ENCODE results near the gene ALB. TPM values are rescaled to one million over a fixed set of nuclear protein-coding genes. Genes with fewer than 3 reads are reported as not detected.

ALB gene
- total RNA-seq, 4 donors from 2014 or later, result 84.5 TPM; not detected in 3

- H3K27me3 ChIP-seq, result no peaks in the 10 kb centered on the region
- DNase-seq (ENCODE audit: low spot score in 2 of 2), result no peak
- TF ChIP-seq EP300 (IDR thresholded peaks at IDR 0.05), result no peak
- TF ChIP-seq POLR2AphosphoS5 (IDR thresholded peaks at IDR 0.05), result no peak
- no peak for TF ChIP-seq CTCF (IDR thresholded peaks at IDR 0.05)
- TF ChIP-seq POLR2A (IDR thresholded peaks at IDR 0.05), result no peak
- no peaks in the 10 kb centered on the region for H3K9me3 ChIP-seq
- no peak overlapping the region for H3K4me3 ChIP-seq
- no peak overlapping the region for H3K27ac ChIP-seq
- 85% methylated on average over 7 of the region's 7 CpGs for WGBS
- H3K4me1 ChIP-seq, result peaks cover 4% of the 10 kb centered on the region
- H3K36me3 ChIP-seq, result no peaks in the 10 kb centered on the region
Observed at GRCh38 chr4:73445383-73446335, 41.6 kb downstream of the ALB start.

GRCh38 chr4:73446336-73446938 is 42.4 kb downstream of the ALB start:
- Histone ChIP-seq H3K27ac (no peak overlapping the region), H3K4me1 (peaks cover 5% of the 10 kb centered on the region), H3K4me3 (no peak overlapping the region), H3K27me3 (no peaks in the 10 kb centered on the region), H3K36me3 (no peaks in the 10 kb centered on the region), H3K9me3 (no peaks in the 10 kb centered on the region)
- no peak for DNase-seq (ENCODE audit: low spot score in 2 of 2)
- no peak for TF ChIP-seq POLR2A (IDR thresholded peaks at IDR 0.05)
- TF ChIP-seq EP300 (IDR thresholded peaks at IDR 0.05), result no peak
- peak in 1 of 2 donors; percentile 58 for TF ChIP-seq CTCF (IDR thresholded peaks at IDR 0.05)
- TF ChIP-seq POLR2AphosphoS5 (IDR thresholded peaks at IDR 0.05), result no peak
- WGBS, result 21% methylated on average over 4 of the region's 4 CpGs

GRCh38 chr4:73447671-73448070 is 43.6 kb downstream of the ALB start:
- H3K36me3 ChIP-seq, result no peaks in the 10 kb centered on the region
- H3K9me3 ChIP-seq, result no peaks in the 10 kb centered on the region
- DNase-seq (ENCODE audit: low spot score in 2 of 2), result no peak
- WGBS, result 54% methylated on average over 4 of the region's 4 CpGs
- no peak overlapping the region for H3K4me3 ChIP-seq
- no peak overlapping the region for H3K27ac ChIP-seq
- peaks cover 5% of the 10 kb centered on the region for H3K4me1 ChIP-seq
- no peaks in the 10 kb centered on the region for H3K27me3 ChIP-seq
- no peak for TF ChIP-seq POLR2A (IDR thresholded peaks at IDR 0.05)
- TF ChIP-seq POLR2AphosphoS5 (IDR thresholded peaks at IDR 0.05), result no peak
- no peak for TF ChIP-seq EP300 (IDR thresholded peaks at IDR 0.05)

GRCh38 chr4:73448448-73449203 is 44.5 kb downstream of the ALB start:
- H3K27me3 ChIP-seq, result no peaks in the 10 kb centered on the region
- no peak overlapping the region for H3K27ac ChIP-seq
- H3K9me3 ChIP-seq, result no peaks in the 10 kb centered on the region
- peaks cover 5% of the 10 kb centered on the region for H3K4me1 ChIP-seq
- no peaks in the 10 kb centered on the region for H3K36me3 ChIP-seq
- no peak for DNase-seq (ENCODE audit: low spot score in 2 of 2)
- WGBS, result 90% methylated on average over 4 of the region's 4 CpGs
- no peak for TF ChIP-seq EP300 (IDR thresholded peaks at IDR 0.05)
- no peak for TF ChIP-seq POLR2A (IDR thresholded peaks at IDR 0.05)
- no peak for TF ChIP-seq CTCF (IDR thresholded peaks at IDR 0.05)
- no peak for TF ChIP-seq POLR2AphosphoS5 (IDR thresholded peaks at IDR 0.05)
- no peak overlapping the region for H3K4me3 ChIP-seq

GRCh38 chr4:73450398-73451004 is 46.4 kb downstream of the ALB start:
- no peak overlapping the region for H3K27ac ChIP-seq
- DNase-seq (ENCODE audit: low spot score in 2 of 2), result no peak
- 50% methylated on average over 9 of the region's 9 CpGs for WGBS

More at GRCh38 chr4:73450398-73451004, 46.4 kb downstream of the ALB start:
- no peaks in the 10 kb centered on the region for H3K9me3 ChIP-seq
- no peaks in the 10 kb centered on the region for H3K27me3 ChIP-seq
- no peak overlapping the region for H3K4me3 ChIP-seq
- peaks cover 5% of the 10 kb centered on the region for H3K4me1 ChIP-seq
- H3K36me3 ChIP-seq, result no peaks in the 10 kb centered on the region
- no peak for TF ChIP-seq EP300 (IDR thresholded peaks at IDR 0.05)
- TF ChIP-seq POLR2A (IDR thresholded peaks at IDR 0.05), result no peak
